Calu3 (cell line): Measurements from ENCODE around the gene RSPO1. TPM values are rescaled to one million over a fixed set of nuclear protein-coding genes. Genes with fewer than 3 reads are reported as not detected.
"Not testable (repeated sequence)": the region's sequence is repeated elsewhere in the genome, so short reads cannot be mapped to it uniquely, and the experiment has no call there.

Experiments
- Bru-seq: library from RNA; stranded (reverse); fragments of 400-500 nt; gene quantifications from one replicate; lab custom pipeline; 2021; lab: Mats Ljungman, UMichigan
- BruChase-seq, 2 experiments: library from RNA; stranded (reverse); fragments of 400-500 nt; gene quantifications; one replicate each; lab custom pipeline; 2021; lab: Mats Ljungman, UMichigan
- BruUV-seq: library from RNA; stranded (reverse); fragments of 400-500 nt; replicated peaks from 2 replicates; lab custom pipeline; 2021; lab: Mats Ljungman, UMichigan
- CTCF ChIA-PET: fragments of 300-600 bp; sonication (Branson Sonifier 250); formaldehyde crosslinking; loops from one replicate; lab custom pipeline; 2022; ENCODE audit warnings: antibody characterized with exemption; lab: Charles Lee
- DNase-seq: peaks from one replicate; pipeline ENCODE4 v3.0.0; 2022
- H3K27ac Mint-ChIP-seq: one replicate; pipeline ENCODE4 v1.8.0; 2022; ENCODE audit warnings: mixed read lengths; ENCODE audit not compliant: unreplicated experiment
- H3K27me3 Mint-ChIP-seq: one replicate; pipeline ENCODE4 v1.8.0; 2022; ENCODE audit warnings: mixed read lengths; ENCODE audit not compliant: unreplicated experiment
- H3K36me3 Mint-ChIP-seq: one replicate; pipeline ENCODE4 v1.8.0; 2022; ENCODE audit warnings: mild to moderate bottlenecking, moderate library complexity, mixed read lengths; ENCODE audit not compliant: insufficient read depth, unreplicated experiment
- H3K4me1 Mint-ChIP-seq: one replicate; pipeline ENCODE4 v1.8.0; 2022; ENCODE audit warnings: mild to moderate bottlenecking, low read depth, mixed read lengths; ENCODE audit not compliant: unreplicated experiment
- H3K4me3 Mint-ChIP-seq: one replicate; pipeline ENCODE4 v1.8.0; 2022; ENCODE audit warnings: mild to moderate bottlenecking, low read depth, moderate library complexity, mixed read lengths; ENCODE audit not compliant: unreplicated experiment
- H3K9me3 Mint-ChIP-seq: one replicate; pipeline ENCODE4 v1.8.0; 2022; ENCODE audit warnings: low read depth, mixed read lengths; ENCODE audit not compliant: unreplicated experiment
- CTCF ChIP-seq: fragments of 200-600 bp; IDR thresholded peaks from one replicate; pipeline ENCODE4 v1.8.0; 2022; ENCODE audit warnings: antibody characterized with exemption; ENCODE audit not compliant: unreplicated experiment
- intact Hi-C: fragments of 100-400 bp; cut with micrococcal nuclease; formaldehyde crosslinking; loops from one replicate; pipeline ENCODE4 v1.10.0; 2022; ENCODE audit not compliant: unreplicated experiment
- long read RNA-seq: library from polyadenylated mRNA; stranded (forward); transcript quantifications from one replicate; pipeline ENCODE4 v2.0.0, GENCODE V29; 2022
- total RNA-seq: library from RNA; stranded (reverse); gene quantifications from 2 replicates; pipeline ENCODE4 v1.2.3, GENCODE V29; 2022

The RSPO1 gene, protein sequence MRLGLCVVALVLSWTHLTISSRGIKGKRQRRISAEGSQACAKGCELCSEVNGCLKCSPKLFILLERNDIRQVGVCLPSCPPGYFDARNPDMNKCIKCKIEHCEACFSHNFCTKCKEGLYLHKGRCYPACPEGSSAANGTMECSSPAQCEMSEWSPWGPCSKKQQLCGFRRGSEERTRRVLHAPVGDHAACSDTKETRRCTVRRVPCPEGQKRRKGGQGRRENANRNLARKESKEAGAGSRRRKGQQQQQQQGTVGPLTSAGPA
- total RNA-seq (not detected in 2 replicates), Bru-seq, nascent RNA (not detected), BruChase-seq, experiment 1, labeled RNA remaining after a 6-hour chase (percentile 4 among the genes with signal in this experiment), BruChase-seq, experiment 2, labeled RNA remaining after a 2-hour chase (percentile 4 among the genes with signal in this experiment)
- long read RNA-seq: 0 reads

DNA sequence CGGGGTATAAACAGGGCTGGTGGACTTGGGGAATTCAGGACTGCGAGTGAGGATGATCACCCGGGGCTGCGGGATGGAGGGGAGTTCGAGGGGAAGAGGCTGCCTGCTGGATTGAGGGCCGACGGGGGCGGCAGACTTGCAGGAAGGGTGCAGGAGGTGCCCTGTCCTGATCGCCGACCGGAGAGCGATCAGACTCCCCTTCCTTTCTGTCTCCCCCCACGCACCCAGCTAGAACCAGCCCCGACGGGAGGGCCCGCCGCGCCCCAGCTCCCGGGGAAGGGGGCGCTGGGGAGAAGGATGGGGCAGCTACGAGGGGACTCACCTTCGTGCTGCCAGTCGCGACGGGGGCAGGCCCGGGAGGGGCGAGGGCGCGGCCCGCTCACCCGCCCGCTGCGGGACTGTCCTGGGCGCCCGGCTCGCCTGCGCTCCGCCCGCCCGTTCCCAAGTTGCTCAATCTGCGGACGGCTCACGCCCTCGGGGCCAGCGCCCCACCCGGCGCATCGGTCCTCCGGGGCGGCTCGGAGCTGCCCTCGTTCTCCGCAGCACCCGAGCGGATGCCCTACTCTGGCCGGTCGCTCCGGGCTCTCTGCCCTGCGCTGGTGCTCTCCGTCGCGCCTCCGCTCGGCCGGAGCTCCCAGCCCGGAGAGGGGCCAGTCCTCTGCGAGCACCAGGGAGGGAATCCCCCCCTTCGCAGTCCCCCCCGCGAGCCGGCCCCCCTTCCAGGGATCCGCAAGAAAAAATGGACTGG is at the start of gene RSPO1:
RSPO1 (minus strand) TSS at position 649 of the 748 bp plus-strand sequence. CDS start 5,231 bp downstream, outside the sequence.
- no peak for TF ChIP-seq CTCF
- no TSS peak for BruUV-seq
- CTCF ChIA-PET: interaction anchor here (0.8 kb wide), 1 partner anchor 9 kb away, joined by 4 read pairs; no protein-coding TSS in a partner anchor
- H3K4me3 Mint-ChIP-seq: no peak within 1 kb of the TSS
- peak; percentile 15 for DNase-seq
- intact Hi-C loops: no loop called here
- H3K9me3 Mint-ChIP-seq: no peaks in the 10 kb centered on the region
- H3K27ac Mint-ChIP-seq: no peak within 1 kb of the TSS
- no peaks in the 10 kb centered on the region for H3K4me1 Mint-ChIP-seq
- no peaks in the 10 kb centered on the region for H3K27me3 Mint-ChIP-seq
- H3K36me3 Mint-ChIP-seq: no peaks in the 10 kb centered on the region

DNA sequence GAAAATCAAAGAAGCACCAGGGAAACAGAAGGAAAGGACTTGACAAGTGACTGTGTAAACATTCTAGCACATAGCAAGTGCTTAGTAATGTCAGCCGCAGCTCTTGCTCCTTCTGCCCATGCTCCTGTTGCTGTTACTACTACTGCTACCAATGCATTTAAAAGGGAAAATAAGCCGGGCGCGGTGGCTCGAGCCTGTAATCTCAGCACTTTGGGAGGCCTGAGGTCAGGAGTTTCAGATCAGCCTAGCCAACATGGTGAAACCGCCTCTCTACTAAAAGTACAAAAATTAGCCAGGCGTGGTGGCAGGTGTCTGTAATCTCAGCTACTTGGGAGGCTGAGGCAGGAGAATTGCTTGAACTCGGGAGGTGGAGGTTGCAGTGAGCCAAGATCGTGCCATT is 49.5 kb upstream of the RSPO1 start:
- intact Hi-C loops: loop anchor here (5.0 kb wide), 1 partner anchor 227 kb away; no protein-coding TSS in a partner anchor
- peaks cover 12% of the 10 kb centered on the region for H3K4me1 Mint-ChIP-seq

GRCh38 chr1:37682334-37682987 is 47.8 kb upstream of the RSPO1 start:
- Mint-ChIP-seq H3K27ac (no peak overlapping the region), H3K27me3 (peaks cover 5% of the 10 kb centered on the region), H3K9me3 (no peaks in the 10 kb centered on the region), H3K36me3 (peaks cover 22% of the 10 kb centered on the region), H3K4me3 (no peak overlapping the region), H3K4me1 (no peaks in the 10 kb centered on the region)
- intact Hi-C loops: loop anchor here (1.0 to 5.0 kb wide), 2 partner anchors 79 to 225 kb away; no protein-coding TSS in a partner anchor
- DNase-seq: peak; percentile 80
- peak; percentile 83 for TF ChIP-seq CTCF
- CTCF ChIA-PET: no interaction called here
- BruUV-seq: no TSS peak

More for the DNA sequence above, 49.5 kb upstream of the RSPO1 start:
- not testable (repeated sequence) for H3K27ac Mint-ChIP-seq, H3K27me3 Mint-ChIP-seq, BruUV-seq, DNase-seq, H3K9me3 Mint-ChIP-seq, H3K4me3 Mint-ChIP-seq
- CTCF ChIA-PET: interaction anchor here (1.1 kb wide), 1 partner anchor 197 kb away, joined by 3 read pairs; no protein-coding TSS in a partner anchor
- peaks cover 27% of the 10 kb centered on the region for H3K36me3 Mint-ChIP-seq

DNA sequence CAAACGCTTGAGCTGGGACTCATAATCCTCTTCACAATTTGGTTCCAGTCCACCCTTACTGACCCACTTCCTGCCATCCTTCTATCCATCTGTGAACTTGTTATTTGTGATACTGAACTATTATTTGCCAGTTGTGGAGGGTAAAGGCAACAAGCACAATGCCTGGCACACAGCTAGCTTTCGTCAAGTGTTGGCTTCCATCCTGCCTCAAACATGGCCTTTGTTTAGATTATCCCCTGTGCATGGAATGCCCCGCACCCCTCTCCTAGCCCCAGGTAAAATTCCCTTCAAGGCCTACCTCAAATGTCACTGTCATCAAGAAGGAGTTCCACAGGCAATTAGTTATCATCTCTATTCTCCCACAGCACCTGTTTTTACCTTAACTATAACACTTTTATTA is 46.2 kb upstream of the RSPO1 start:
- DNase-seq: no peak

More for the DNA sequence above, 46.2 kb upstream of the RSPO1 start:
- Mint-ChIP-seq H3K27ac (no peak overlapping the region), H3K4me1 (no peaks in the 10 kb centered on the region), H3K36me3 (peaks cover 14% of the 10 kb centered on the region), H3K4me3 (no peak overlapping the region), H3K27me3 (peaks cover 20% of the 10 kb centered on the region), H3K9me3 (no peaks in the 10 kb centered on the region)
- TF ChIP-seq CTCF: no peak
- CTCF ChIA-PET: no interaction called here
- no TSS peak for BruUV-seq
- intact Hi-C loops: loop anchor here (5.0 kb wide), 1 partner anchor 224 kb away; no protein-coding TSS in a partner anchor
